ENCODE results near the gene NUAK2.

Gene NUAK2

GRCh38 chr1:205262731-205263171 is 58.8 kb downstream of the NUAK2 start:
- TF ChIP-seq CTCF (IDR thresholded peaks at IDR 0.05): no peak

- no peak for TF ChIP-seq CTCF (IDR thresholded peaks at IDR 0.05)
These were observed 59.4 kb downstream of the NUAK2 start for GRCh38 chr1:205261946-205262691.

GRCh38 chr1:205260948-205261732 is 60.4 kb downstream of the NUAK2 start:
- TF ChIP-seq CTCF (IDR thresholded peaks at IDR 0.05): no peak

GRCh38 chr1:205259998-205260397 is 61.5 kb downstream of the NUAK2 start:
- TF ChIP-seq CTCF (IDR thresholded peaks at IDR 0.05): no peak

GRCh38 chr1:205259324-205259832 is 62.2 kb downstream of the NUAK2 start:
- TF ChIP-seq CTCF (IDR thresholded peaks at IDR 0.05): no peak

- TF ChIP-seq CTCF (IDR thresholded peaks at IDR 0.05): no peak
These were observed 62.8 kb downstream of the NUAK2 start for GRCh38 chr1:205258719-205259118.

- no peak for TF ChIP-seq CTCF (IDR thresholded peaks at IDR 0.05)
These were observed 63.3 kb downstream of the NUAK2 start for GRCh38 chr1:205258261-205258691.
